Activated naive CD8-positive, alpha-beta T cell treated with anti-CD3 and anti-CD28 coated beads, Interleukin-2, amount 50 U/mL, for 24 hours (primary cell): ENCODE data around the gene MED17.

Source experiments
- ATAC-seq: fragments of 150-1000 bp; cut with Tn5 transposase; one replicate; pipeline ENCODE4 v1.10.0; 2021
- DNase-seq: peaks from one replicate; pipeline ENCODE4 v3.0.0; 2021
- H3K27ac Mint-ChIP-seq: one replicate; pipeline ENCODE4 v1.8.0; 2021; ENCODE audit warnings: mild to moderate bottlenecking, mixed read lengths
- H3K27me3 Mint-ChIP-seq: one replicate; pipeline ENCODE4 v1.8.0; 2021; ENCODE audit warnings: mixed read lengths
- H3K36me3 Mint-ChIP-seq: one replicate; pipeline ENCODE4 v1.8.0; 2021; ENCODE audit warnings: low read depth, mixed read lengths
- H3K4me1 Mint-ChIP-seq: one replicate; pipeline ENCODE4 v1.8.0; 2021; ENCODE audit warnings: mixed read lengths
- H3K4me3 Mint-ChIP-seq: one replicate; pipeline ENCODE4 v1.8.0; 2021; ENCODE audit warnings: mild to moderate bottlenecking, moderate library complexity, mixed read lengths
- H3K9me3 Mint-ChIP-seq: one replicate; pipeline ENCODE4 v1.8.0; 2021; ENCODE audit warnings: mixed read lengths

The MED17 gene

DNA sequence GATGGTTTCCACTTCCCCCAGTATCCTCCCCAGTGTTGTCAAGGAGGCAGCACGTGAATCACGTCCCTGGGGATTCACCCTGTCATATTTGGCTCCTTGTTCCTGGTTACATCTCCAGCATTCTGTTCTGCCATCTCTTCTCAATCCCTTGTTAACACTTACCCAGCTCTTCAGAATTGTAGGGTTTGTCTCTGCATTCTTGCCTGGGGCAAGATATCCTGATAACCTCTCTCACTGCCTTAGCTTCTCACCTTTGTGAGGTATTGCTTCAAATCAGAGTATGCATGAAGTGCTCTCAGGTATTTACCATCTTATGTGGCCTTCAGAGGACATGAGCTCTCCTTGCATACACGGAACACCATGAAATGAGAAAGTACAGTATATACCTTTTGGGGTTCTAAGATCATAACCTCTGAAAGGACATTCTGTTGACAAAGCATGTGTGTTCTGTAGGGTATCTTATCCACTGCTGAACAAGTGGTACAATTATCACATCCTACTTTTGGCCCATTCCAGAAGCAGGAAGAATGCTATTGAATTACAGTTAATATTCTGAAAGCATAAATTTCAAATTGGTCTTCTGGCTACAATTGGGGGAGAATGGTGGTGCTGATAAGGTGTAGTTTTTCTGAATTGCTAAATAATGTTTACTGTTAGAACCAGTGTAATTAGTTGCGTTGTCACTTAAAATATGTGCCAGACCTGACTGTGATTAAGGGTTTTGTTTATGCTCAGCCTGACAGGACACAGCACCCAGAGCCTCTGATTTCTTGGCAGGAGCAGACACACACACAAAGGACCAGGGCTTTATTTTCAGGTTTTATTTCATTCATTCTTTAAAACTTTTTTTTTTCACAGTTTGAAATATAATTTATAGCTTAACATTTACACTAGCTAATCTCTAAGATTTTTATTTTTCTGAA is 33.6 kb downstream of the MED17 start:
- no peaks in the 10 kb centered on the region for H3K4me1 Mint-ChIP-seq

DNA sequence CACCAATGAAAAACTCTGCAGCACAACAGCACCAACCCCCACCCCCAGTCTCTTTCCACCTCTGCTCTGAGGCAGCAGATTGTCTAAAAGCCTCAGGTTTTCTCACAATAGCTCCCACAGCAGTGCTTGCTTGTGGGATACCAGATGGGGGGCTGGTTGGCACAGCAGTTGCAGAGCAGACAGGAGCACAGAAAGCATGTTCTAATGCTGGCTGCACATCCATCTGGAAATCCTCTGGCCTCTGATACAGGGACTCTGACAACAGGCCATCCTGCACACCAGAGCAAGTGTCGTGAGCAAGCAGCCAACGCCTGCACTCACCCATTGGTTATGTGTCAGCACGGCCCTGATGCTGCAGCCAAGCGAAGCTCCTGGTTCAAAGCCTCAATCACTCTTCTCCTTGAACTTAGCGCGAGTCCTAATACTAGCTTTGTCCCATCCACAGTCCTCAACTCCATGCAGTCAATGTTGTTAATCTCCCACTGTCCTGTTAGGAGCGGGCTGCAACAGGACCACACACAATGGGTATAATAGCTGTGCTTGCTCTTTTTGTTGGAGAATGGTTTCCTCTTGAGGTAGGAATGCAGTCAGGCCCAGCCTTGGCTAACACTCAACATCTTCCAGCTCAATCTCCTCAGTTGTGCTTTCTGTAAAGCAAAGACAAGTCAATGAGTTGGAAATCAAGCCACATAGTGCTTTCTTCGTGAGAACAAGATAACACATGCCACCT is 36.0 kb downstream of the MED17 start:
- Mint-ChIP-seq H3K4me1 (no peaks in the 10 kb centered on the region), H3K36me3 (peaks cover 10% of the 10 kb centered on the region), H3K27me3 (no peaks in the 10 kb centered on the region), H3K4me3 (no peak overlapping the region), H3K27ac (no peak overlapping the region), H3K9me3 (no peaks in the 10 kb centered on the region)
- DNase-seq (no peak), ATAC-seq (no peak)

More for the DNA sequence above, 33.6 kb downstream of the MED17 start:
- no peak for ATAC-seq
- Mint-ChIP-seq H3K27ac (no peak overlapping the region), H3K9me3 (no peaks in the 10 kb centered on the region), H3K27me3 (no peaks in the 10 kb centered on the region), H3K36me3 (peaks cover 30% of the 10 kb centered on the region), H3K4me3 (no peak overlapping the region)
- no peak for DNase-seq

DNA sequence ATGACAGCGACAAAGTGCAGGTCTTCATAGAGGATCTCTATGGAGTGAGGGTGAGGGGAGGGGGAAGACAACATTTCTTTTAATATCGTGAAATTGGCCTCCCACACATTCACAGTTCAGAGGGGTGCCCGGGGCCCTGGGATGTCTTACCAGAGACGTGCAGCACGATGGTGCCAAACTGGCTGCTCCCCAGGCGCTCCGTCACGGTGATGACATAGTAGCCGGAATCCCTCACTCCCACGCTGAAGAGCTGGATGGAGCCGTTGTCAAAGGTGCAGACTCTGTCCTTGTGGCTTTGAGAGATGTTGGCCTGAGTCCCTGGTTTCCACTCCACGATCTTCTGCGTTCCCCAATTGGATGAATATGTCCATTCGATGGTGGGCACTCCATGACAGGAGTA is 36.8 kb downstream of the MED17 start:
- Mint-ChIP-seq H3K27ac (no peak overlapping the region), H3K4me1 (no peaks in the 10 kb centered on the region), H3K27me3 (peaks cover 1% of the 10 kb centered on the region), H3K9me3 (no peaks in the 10 kb centered on the region), H3K36me3 (peaks cover 6% of the 10 kb centered on the region), H3K4me3 (no peak overlapping the region)
- DNase-seq (no peak), ATAC-seq (no peak)

DNA sequence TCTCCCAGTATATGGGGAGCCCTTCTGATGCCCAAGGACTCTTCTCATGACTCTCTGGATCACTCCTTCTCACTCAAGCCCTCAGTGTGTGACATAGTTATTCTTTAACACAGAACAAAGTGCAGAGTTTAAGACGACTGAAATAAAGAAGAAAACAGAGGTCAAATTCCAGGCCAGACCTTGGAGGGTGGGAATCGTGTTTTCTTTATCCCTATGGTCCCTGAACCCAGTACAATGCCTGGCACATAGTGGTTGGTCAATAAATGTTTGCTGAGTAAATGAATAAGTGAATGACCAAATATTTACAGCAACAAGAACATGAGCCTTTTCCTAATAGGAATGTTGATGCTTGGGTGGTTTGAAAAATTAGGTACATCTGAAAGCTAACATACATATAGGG is 37.5 kb downstream of the MED17 start:
- Mint-ChIP-seq H3K27me3 (peaks cover 2% of the 10 kb centered on the region), H3K9me3 (no peaks in the 10 kb centered on the region), H3K4me3 (no peak overlapping the region), H3K27ac (no peak overlapping the region), H3K36me3 (peaks cover 3% of the 10 kb centered on the region), H3K4me1 (no peaks in the 10 kb centered on the region)
- ATAC-seq (no peak), DNase-seq (no peak)

DNA sequence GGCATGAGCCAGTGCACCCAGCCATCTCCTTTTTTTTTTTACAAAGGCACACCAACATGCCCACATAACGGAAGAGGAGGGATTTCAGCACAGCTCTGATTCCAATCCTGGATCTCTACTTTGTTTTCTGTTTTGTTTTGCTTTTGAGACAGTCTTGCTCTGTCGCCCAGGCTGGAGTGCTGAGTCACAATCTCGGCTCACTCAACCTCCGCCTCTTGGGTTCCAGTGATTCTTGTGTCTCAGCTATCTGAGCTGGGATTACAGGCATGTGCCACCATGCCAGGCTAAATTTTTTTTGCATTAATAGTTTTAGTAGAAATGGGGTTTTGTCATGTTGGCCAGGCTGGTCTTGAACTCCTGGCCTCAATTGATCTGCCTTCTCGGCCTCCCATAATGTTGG is 38.3 kb downstream of the MED17 start:
- Mint-ChIP-seq H3K36me3 (peaks cover 2% of the 10 kb centered on the region), H3K9me3 (no peaks in the 10 kb centered on the region), H3K27ac (no peak overlapping the region), H3K4me1 (no peaks in the 10 kb centered on the region), H3K27me3 (peaks cover 5% of the 10 kb centered on the region), H3K4me3 (no peak overlapping the region)
- ATAC-seq = no peak
- no peak for DNase-seq

DNA sequence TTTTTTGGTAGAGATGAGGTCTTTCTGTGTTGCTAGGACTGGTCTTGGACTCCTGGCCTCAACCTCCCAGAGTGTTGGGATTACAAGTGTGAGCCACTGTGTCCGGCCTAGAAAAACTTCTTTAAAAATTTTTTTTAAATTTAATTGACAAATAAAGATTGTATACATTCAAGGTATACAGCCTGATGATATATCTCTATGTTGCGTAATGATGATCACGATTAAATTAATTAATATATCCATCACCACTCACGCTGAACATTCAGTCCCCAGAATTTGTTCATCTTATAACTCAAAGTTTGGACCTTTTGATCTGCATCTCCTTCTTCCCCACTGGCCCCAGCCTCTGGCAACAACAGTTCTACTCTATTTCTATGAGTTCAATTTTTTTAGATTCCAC is 39.1 kb downstream of the MED17 start:
- Mint-ChIP-seq H3K4me1 (no peaks in the 10 kb centered on the region), H3K27me3 (peaks cover 5% of the 10 kb centered on the region), H3K9me3 (no peaks in the 10 kb centered on the region), H3K4me3 (no peak overlapping the region), H3K36me3 (no peaks in the 10 kb centered on the region), H3K27ac (no peak overlapping the region)
- DNase-seq = no peak
- ATAC-seq = no peak

DNA sequence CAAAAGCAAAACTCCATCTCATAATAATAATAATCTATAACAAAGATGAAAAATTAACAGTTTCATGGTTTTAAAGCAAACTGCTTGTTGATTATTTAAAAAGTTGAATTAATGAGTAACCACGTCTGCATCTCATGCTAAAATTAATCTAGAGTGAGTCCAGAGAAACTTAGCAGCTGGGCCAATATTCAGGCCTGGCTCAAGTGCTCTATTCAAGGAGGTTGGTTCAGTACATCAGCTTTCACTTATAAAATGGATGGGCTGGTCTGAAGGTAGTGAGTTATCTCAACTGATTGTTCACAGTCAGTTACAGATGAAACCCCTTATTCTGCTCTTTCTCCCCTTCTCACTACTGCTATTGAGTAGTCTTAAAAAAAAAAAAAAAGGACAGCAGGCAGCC is 43.3 kb downstream of the MED17 start:
- DNase-seq = no peak
- Mint-ChIP-seq H3K27me3 (peaks cover 5% of the 10 kb centered on the region), H3K4me1 (no peaks in the 10 kb centered on the region), H3K4me3 (no peak overlapping the region), H3K36me3 (no peaks in the 10 kb centered on the region), H3K9me3 (no peaks in the 10 kb centered on the region), H3K27ac (no peak overlapping the region)
- ATAC-seq = no peak

DNA sequence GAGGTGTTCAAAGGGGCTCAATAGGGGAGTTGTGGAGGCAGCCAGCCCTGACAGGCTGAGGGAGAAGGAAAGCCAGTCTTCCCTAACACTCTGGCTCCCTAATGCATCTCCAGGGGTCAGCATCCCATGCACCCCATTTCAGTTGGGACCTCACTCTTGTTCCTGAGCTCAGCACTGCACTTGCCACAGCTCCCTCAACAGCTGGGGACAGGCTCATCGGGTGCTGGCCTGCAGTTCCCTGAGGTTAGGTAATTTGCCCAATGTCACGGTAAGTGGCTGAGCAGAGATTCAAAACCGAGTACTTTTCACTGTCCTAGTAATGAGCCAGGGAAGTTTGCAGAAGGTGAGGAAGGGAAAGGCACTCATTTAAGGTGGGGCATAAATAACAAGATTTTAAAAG is 45.5 kb downstream of the MED17 start:
- H3K4me3 Mint-ChIP-seq = no peak overlapping the region
- H3K4me1 Mint-ChIP-seq = no peaks in the 10 kb centered on the region
- ATAC-seq (no peak), DNase-seq (no peak)
- H3K36me3 Mint-ChIP-seq = no peaks in the 10 kb centered on the region
- no peaks in the 10 kb centered on the region for H3K9me3 Mint-ChIP-seq
- peaks cover 5% of the 10 kb centered on the region for H3K27me3 Mint-ChIP-seq
- no peak overlapping the region for H3K27ac Mint-ChIP-seq

DNA sequence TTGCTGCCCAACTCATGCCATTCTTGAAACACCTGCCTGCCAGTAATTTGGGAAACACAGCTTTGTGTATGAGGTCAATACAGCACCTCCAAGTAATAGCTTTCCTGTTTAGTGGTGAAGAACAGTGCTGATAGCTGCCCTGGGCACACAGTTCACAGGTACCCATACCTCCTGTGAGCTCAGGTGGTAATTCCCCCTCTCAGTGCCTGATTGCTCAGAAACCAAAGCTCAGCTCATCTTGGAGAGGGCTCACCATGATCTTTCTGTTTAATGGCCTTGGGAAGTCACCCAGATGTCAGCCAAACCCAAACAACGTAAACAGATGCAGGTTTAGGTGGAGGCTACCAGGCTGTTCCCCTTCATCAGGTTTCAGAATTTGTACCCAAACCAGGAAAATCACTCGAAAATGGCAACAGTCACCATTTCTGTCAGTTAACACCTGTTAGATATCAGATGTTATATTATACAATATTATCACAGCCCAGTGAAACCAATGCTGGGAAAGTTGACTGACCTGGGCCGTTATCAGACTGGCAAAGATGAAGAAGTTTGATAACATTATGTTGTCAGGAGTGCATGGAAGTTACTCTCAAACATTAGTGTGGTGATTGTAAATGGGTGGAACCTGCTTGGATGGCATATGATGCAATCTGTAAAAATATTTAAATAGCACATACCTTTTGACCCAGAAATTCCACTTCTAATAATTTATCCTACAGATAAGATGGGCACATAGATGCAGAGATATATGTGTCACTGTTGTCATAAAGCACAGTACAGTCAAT is 47.5 kb downstream of the MED17 start:
- DNase-seq = no peak
- no peaks in the 10 kb centered on the region for H3K9me3 Mint-ChIP-seq
- H3K4me1 Mint-ChIP-seq = no peaks in the 10 kb centered on the region
- no peak overlapping the region for H3K4me3 Mint-ChIP-seq
- no peak for ATAC-seq
- H3K36me3 Mint-ChIP-seq = no peaks in the 10 kb centered on the region
- no peak overlapping the region for H3K27ac Mint-ChIP-seq
- peaks cover 4% of the 10 kb centered on the region for H3K27me3 Mint-ChIP-seq

DNA sequence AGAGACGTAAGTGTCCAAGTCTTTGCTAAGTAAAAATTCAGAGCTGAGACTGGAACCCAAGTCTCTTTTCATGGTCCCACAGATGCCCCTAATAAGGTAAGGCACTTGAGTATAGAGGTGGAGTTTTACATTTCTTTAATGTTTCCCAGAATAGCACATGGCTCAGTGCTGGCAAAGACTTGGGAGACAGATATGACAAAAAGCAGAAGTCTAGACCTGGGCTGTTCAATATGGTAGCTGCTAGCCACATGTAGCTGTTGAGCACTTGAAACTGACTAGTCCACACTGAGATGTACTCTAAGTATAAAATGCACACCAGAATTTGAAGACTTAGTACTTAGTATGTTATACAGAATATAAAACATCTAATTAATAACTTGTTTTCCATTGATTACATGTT is 48.7 kb downstream of the MED17 start:
- H3K36me3 Mint-ChIP-seq = no peaks in the 10 kb centered on the region
- no peak overlapping the region for H3K27ac Mint-ChIP-seq
- ATAC-seq (no peak), DNase-seq (no peak)
- H3K27me3 Mint-ChIP-seq = no peaks in the 10 kb centered on the region
- H3K9me3 Mint-ChIP-seq = no peaks in the 10 kb centered on the region
- no peaks in the 10 kb centered on the region for H3K4me1 Mint-ChIP-seq
- no peak overlapping the region for H3K4me3 Mint-ChIP-seq

DNA sequence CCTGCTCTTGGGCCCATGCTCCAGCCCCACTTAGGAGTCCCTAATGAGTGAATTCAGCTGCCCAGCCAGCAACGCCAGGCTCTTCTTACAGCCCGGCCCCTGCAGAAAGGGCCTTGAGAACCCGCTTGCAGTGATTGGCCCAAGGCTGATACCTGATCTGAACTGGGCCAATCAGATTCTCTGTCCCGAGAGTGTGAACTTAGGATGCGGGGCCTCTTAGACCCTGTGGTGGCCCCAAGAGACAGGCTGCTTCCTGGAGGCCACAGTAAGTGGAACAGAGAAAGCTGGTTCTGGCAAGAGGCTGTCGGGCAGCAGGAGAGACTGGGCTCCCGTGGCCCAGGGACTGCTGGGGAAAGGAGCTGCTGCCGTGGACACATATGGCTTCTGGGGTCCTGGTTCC is 54.9 kb downstream of the MED17 start:
- Mint-ChIP-seq H3K27ac (no peak overlapping the region), H3K4me3 (no peak overlapping the region)
- DNase-seq = no peak

DNA sequence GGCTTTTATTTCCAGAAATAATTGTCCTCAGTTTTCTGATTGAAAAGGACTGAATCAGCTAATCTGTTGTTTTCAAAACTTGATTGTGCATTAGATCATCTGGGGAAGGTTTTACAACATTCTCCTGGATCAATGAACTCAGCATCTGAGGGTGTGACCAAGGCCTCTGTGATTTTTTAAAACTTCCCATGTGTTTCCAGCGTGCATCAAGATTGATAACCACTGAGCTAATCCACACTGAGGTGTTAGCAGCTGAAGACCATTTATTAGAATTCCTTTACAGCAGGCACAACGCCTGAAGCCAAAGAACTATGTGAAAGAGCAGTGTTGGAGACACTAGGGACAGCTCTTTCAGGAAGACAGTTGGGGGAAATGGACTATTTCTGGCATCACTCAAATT is 56.1 kb downstream of the MED17 start:
- ATAC-seq = no peak
- Mint-ChIP-seq H3K27ac (no peak overlapping the region), H3K9me3 (no peaks in the 10 kb centered on the region), H3K27me3 (peaks cover 2% of the 10 kb centered on the region), H3K36me3 (no peaks in the 10 kb centered on the region), H3K4me3 (no peak overlapping the region), H3K4me1 (no peaks in the 10 kb centered on the region)
- no peak for DNase-seq

More for the DNA sequence above, 54.9 kb downstream of the MED17 start:
- no peaks in the 10 kb centered on the region for H3K4me1 Mint-ChIP-seq
- H3K9me3 Mint-ChIP-seq = no peaks in the 10 kb centered on the region
- H3K27me3 Mint-ChIP-seq = peaks cover 2% of the 10 kb centered on the region
- no peaks in the 10 kb centered on the region for H3K36me3 Mint-ChIP-seq
- no peak for ATAC-seq

DNA sequence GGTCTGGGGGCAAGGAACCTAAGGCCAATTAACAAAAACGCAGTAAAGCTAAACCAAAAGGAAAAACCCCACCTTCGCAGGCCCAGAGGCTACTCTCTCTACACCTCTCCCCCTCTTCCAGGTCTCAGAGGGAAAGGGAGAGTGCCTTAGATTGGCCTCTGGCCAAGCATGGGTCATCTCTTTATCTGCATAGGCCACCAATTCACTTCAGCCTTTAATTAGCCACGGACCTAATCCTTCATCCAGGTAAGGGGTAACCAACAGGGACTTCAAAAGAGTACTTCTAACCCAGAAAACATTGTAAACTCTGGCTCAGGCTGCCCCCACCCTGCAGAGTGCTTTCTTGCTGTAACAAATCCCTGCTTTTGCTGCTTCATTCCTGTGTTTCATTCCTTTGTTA is 56.9 kb downstream of the MED17 start:
- Mint-ChIP-seq H3K27me3 (peaks cover 2% of the 10 kb centered on the region), H3K9me3 (no peaks in the 10 kb centered on the region), H3K4me1 (no peaks in the 10 kb centered on the region), H3K36me3 (no peaks in the 10 kb centered on the region), H3K27ac (no peak overlapping the region), H3K4me3 (no peak overlapping the region)
- no peak for ATAC-seq
- DNase-seq = no peak

DNA sequence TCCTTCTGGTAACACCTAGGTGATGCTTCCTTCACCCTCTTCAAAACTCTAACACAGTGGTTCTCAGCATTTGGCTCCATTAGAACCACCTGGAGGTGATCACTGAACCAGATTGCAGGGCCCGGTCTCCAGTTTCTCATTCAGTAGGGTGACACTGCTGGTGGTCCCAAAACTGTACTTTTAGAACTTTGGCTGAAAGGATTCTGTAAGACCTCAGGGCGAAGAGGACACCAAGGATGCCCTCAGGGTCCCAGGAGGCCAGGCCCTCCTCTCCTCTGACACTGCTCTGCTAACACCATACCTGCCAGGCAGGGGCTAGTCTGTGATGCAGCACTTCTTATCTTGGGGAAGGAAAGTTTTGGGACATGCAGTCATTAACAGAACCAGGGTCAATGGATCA is 57.4 kb downstream of the MED17 start:
- Mint-ChIP-seq H3K27ac (no peak overlapping the region), H3K36me3 (no peaks in the 10 kb centered on the region), H3K9me3 (no peaks in the 10 kb centered on the region), H3K4me3 (no peak overlapping the region), H3K27me3 (peaks cover 2% of the 10 kb centered on the region), H3K4me1 (no peaks in the 10 kb centered on the region)
- DNase-seq (no peak), ATAC-seq (no peak)

DNA sequence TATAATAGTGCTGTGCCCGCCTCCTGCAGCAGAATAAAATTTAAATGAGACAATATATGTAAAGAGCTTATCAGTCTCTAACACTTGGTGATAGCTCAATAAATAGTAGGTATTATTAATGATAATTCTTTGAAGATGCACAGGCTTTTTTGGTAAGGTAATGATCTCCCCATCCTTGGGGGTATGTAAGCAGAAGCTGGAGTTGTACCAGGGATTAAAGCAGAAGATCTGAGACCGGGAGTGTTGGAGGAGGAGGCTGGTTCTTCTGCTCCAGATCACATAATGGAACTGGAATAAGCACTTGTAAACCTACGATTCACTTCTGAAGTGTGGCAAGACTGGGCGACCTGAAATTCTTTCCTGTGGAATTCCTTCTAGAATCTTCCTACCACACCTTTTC is 58.0 kb downstream of the MED17 start:
- H3K27me3 Mint-ChIP-seq = peaks cover 2% of the 10 kb centered on the region
- no peak overlapping the region for H3K4me3 Mint-ChIP-seq
- ATAC-seq = no peak
- no peak for DNase-seq
- no peak overlapping the region for H3K27ac Mint-ChIP-seq
- no peaks in the 10 kb centered on the region for H3K4me1 Mint-ChIP-seq
- no peaks in the 10 kb centered on the region for H3K36me3 Mint-ChIP-seq
- no peaks in the 10 kb centered on the region for H3K9me3 Mint-ChIP-seq
